HG02938 (cell line): ENCODE results near the gene C10orf88.

ENCODE experiments used
- ATAC-seq: cut with Tn5 transposase; IDR thresholded peaks from one replicate; pipeline ENCODE4 v1.9.1; 2021; ENCODE audit warnings: mild to moderate bottlenecking, moderate library complexity; ENCODE audit not compliant: unreplicated experiment

C10orf88 gene

DNA sequence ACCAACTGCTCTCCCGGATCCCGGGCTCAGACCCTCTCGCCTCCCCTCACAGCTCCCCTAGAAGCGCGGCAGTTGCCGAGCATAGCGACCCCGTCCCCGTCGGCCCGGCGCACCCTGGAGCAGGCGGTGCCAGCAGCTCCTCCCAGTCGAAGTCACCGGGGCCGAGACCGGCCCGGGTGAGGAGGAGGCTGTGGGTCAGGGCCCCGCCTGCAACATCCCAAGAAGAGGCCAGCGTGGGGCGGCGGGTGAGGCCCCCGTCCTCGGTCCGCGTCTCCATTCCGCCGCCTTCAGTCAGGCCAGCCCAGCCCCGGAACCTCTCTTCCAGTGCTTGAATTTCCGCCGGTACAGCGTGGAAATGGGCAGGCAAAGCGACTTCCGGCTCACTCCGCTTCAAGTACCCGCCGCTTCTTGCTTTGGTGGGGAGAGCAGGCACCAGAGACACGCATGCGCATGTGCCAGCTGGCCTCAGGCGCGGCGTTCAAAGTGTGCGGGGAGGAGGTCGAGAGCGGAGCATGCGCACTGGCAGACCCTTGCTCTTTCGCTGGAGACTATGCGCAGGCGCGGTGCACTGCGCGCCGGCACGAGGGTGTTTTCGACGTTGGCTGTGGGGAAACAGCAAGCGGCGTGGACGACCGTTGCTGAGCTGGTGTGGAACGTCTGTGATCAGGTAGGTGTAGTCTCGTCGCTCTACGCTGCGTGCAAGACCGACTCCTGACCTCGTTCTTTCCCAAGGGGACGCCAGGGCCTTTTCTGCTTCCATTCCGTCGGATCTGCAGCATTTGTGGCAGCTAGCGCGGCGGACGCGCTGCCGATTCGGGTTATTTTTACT, at the start of gene C10orf88:
C10orf88 (minus strand) TSS at position 326 of the 829 bp plus-strand sequence; CDS start at position 277, 49 bp downstream.
- ATAC-seq = peak; percentile 99

DNA sequence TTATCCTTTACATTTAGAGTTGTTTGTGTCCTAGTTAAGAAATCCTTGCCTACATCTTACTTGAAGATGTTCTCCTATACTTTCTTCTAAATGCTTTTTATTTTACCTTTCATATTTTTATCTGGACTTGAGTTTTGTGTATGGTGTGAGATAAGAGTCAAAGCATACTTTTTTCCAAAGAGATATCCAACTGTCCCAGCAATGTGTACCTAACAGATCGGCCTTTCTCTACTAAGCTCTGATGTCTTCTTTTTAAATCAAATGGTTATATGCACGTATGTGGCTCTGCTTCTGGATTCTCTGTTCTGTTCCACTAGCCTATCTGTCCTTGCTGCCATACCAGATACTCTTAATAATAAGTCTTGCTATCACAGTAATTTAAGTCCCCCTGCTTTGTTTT, 47.3 kb upstream of the C10orf88 start:
- ATAC-seq = no peak

DNA sequence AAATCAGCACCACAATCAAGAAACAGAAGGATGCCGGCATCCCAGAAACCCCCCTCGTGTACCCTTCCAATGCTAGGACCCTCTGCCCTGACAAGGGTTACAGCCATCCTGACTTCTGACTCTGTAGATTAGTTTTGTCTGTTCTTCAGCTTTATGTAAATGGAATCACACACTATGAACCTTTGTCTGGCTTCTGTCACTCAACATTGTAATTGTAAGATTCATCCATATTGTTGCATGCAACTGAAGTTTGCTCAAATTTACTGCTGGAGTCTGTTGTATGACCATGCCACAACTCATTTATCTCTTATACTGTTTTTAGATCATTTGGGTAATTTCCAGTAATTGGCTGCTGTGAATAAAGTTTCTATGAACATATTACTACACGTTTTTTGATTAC, 46.1 kb upstream of the C10orf88 start:
- ATAC-seq = no peak

GRCh38 chr10:122999347-122999746, 45.3 kb upstream of the C10orf88 start:
- ATAC-seq = no peak

DNA sequence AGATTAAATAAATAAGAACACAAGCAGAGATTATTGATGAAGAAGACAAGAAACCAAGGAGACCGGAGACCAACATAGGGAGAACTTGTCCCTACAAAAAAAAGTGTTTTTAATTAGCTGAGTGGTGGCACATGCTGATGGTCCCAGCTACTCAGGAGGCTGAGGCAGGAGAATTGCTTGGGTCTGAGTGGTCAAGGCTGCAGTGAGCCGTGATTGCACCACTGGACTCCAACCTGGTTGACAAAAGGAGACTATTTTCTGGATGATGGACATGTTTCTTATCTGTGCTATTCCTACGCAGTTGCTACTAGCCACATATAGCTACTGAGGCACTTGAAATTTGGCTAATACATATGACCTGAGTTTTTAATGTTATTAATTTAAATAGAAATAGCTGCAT, 44.9 kb upstream of the C10orf88 start:
- no peak for ATAC-seq

DNA sequence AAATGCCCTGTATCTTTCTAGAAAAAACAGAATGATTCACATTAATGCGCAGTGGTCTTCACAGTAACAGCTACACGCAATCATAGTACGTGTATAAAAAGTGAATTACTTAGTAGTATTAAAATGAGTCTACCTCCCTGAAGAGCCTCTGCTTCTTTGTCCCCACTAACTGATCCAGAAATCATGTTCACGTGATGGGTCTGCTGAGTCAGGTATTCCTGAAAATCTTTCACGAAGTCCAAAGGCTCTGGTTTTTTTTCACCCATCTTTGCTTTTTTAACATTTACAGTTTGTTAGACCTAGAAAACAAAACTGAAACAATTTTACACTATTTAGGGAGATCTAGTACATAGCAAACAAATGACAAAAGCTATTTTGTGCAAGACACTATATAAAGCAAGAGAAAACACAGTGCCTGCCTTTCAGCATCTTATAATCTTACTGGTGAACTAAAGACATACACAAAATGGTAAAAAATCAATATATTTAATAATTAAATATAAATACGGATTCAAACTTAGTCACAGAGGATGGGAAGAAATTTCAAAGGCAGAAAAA, 44.4 kb upstream of the C10orf88 start:
- ATAC-seq = no peak

- ATAC-seq = no peak
These were observed 43.8 kb upstream of the C10orf88 start for GRCh38 chr10:122997864-122998263.

GRCh38 chr10:122995936-122996335, 41.9 kb upstream of the C10orf88 start:
- no peak for ATAC-seq

DNA sequence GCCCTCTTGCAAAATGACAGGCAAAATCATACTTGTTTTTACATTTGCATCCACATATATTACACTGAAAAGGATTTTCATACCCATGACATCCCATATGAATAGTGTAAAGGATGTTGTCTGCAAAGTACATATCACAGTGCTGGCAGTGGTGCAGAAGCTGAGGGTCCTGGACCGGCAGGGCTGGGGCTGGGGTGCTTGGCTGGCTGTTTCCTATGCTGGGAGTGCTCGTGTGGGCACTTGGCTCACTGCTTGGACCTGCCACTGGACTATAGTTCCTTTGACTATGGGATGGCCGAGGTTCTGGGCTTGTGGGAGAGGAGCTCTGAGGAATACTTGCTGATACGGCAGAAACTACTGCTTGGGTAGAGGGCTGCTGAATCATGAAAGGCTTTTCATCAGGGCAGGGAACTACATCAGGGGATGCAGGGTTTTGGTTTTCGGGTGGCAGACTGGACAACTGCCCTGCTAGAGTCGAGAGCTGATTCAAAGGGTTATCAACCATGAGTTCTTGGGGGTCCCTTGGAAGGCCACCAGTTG, 39.8 kb upstream of the C10orf88 start:
- no peak for ATAC-seq

GRCh38 chr10:122992031-122992585, 38.1 kb upstream of the C10orf88 start:
- no peak for ATAC-seq

- no peak for ATAC-seq
These were observed 36.3 kb upstream of the C10orf88 start for GRCh38 chr10:122990278-122990677.

DNA sequence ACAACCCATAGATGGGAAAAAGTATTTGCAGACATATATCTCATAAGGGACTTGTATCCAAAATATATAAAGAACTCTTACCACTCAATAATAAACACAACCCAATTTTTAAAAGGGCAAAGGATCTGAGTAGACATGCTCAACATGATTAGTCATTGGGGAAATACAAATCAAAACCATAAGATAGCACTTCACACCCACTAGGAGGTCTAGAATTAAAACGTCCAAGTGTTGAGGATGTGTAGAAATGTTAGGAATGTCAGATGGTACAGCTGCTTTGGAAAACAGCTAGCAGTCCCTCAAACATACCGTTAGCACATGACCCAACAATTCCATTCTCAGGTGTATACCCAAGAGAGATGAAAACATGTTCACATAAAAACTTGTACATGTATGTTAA, 34.5 kb upstream of the C10orf88 start:
- no peak for ATAC-seq

GRCh38 chr10:122986335-122986734, 32.3 kb upstream of the C10orf88 start:
- ATAC-seq = no peak

GRCh38 chr10:122984708-122985107, 30.7 kb upstream of the C10orf88 start:
- ATAC-seq = no peak

DNA sequence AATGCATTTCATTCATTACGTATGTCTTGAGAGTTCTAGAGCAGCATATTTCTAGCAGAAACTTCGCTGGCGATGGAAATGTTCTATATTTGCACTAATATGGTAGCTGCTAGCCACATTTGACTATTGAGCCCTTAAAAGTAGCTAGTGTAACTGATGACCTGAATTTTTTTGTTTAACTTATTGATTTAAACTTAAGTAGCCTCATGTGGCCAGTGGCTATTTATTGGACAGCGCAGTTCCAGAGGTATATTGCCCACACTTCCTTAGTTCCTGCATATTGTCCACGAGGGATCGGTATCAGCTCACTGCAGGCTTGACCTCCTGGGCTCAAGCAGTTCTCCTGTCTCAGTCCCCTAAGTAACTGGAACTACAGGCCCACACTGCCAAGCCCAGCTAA, 29.9 kb upstream of the C10orf88 start:
- ATAC-seq = no peak

- no peak for ATAC-seq
These were observed 27.0 kb upstream of the C10orf88 start for GRCh38 chr10:122981066-122981464.

GRCh38 chr10:122980209-122981065, 26.4 kb upstream of the C10orf88 start, which contains the start of gene PSTK:
PSTK (plus strand) TSS chr10:122980401; CDS start chr10:122980480, 79 bp downstream.
- peak; percentile 95 for ATAC-seq

- no peak for ATAC-seq
These were observed 20.6 kb upstream of the C10orf88 start for GRCh38 chr10:122974543-122975064.

DNA sequence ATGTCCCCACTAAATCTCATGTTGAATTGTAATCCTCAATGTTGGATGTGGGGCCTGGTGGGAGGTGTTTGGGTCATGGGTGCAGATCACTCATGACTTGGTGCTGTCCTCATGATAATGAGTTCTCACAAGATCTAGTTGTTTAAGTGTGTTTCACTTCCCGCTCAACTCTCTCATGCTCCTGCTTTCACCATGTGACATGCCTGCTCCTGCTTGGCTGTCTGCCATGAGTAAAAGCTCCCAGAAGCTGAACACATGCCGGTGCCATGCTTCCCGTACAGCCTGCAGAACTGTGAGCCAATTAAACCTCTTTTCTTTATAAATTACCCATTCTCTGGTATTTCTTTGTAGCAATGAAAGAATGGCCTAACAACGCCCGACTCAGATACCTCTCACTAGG, 20.0 kb upstream of the C10orf88 start:
- no peak for ATAC-seq

DNA sequence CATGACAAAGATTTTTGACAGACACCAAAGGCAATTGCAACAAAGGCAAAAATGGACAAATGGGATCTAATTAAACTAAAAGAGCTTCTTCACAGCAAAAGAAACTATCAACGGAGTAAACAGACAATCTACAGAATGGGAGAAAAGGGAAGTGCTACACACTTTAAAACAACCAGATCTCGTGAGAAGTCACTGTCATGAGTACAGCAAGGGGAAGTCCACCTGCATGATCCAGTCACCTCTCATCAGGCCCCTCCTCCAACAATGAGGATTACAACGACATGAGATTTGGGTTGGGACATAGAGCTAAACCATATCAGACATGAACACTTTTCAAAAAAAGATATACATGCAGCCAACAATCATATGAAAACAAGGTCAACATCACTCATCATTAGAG, 14.7 kb upstream of the C10orf88 start:
- ATAC-seq = no peak

- ATAC-seq = no peak
These were observed 12.9 kb upstream of the C10orf88 start for GRCh38 chr10:122966879-122967278.
